Measurements from ENCODE around the gene PTPRN2. TPM values are rescaled to one million over a fixed set of nuclear protein-coding genes. Genes with fewer than 3 reads are reported as not detected.

Gene PTPRN2
- total RNA-seq, 1 donor from 2014 or later = 32.2 TPM

GRCh38 chr7:157991761-157992160 is 595.9 kb downstream of the PTPRN2 start:
- no peak overlapping the region for H3K27ac Mint-ChIP-seq (ENCODE audit: unreplicated experiment)
- H3K27me3 Mint-ChIP-seq (ENCODE audit: low read depth) = no peaks in the 10 kb centered on the region
- no peaks in the 10 kb centered on the region for H3K36me3 Mint-ChIP-seq (ENCODE audit: low read depth)
- TF ChIP-seq CTCF (conservative IDR thresholded peaks at IDR 0.05) = no peak
- H3K4me3 Mint-ChIP-seq = no peak overlapping the region
- H3K4me1 Mint-ChIP-seq = peaks cover 27% of the 10 kb centered on the region
- H3K9me3 Mint-ChIP-seq = no peaks in the 10 kb centered on the region
- DNase-seq (ENCODE audit: low read depth, low spot score) = no peak

GRCh38 chr7:157991351-157991750 is 596.3 kb downstream of the PTPRN2 start:
- Mint-ChIP-seq H3K4me1 (peaks cover 23% of the 10 kb centered on the region), H3K9me3 (no peaks in the 10 kb centered on the region), H3K36me3 (ENCODE audit: low read depth) (no peaks in the 10 kb centered on the region), H3K4me3 (no peak overlapping the region), H3K27me3 (ENCODE audit: low read depth) (no peaks in the 10 kb centered on the region), H3K27ac (ENCODE audit: unreplicated experiment) (no peak overlapping the region)
- no peak for TF ChIP-seq CTCF (conservative IDR thresholded peaks at IDR 0.05)
- DNase-seq (ENCODE audit: low read depth, low spot score) = no peak

GRCh38 chr7:157990881-157991250 is 596.8 kb downstream of the PTPRN2 start:
- no peak for TF ChIP-seq CTCF (conservative IDR thresholded peaks at IDR 0.05)
- DNase-seq (ENCODE audit: low read depth, low spot score) = no peak
- no peaks in the 10 kb centered on the region for H3K36me3 Mint-ChIP-seq (ENCODE audit: low read depth)
- no peak overlapping the region for H3K27ac Mint-ChIP-seq (ENCODE audit: unreplicated experiment)
- peaks cover 23% of the 10 kb centered on the region for H3K4me1 Mint-ChIP-seq
- no peaks in the 10 kb centered on the region for H3K9me3 Mint-ChIP-seq
- no peak overlapping the region for H3K4me3 Mint-ChIP-seq
- no peaks in the 10 kb centered on the region for H3K27me3 Mint-ChIP-seq (ENCODE audit: low read depth)

GRCh38 chr7:157990226-157990880 is 597.3 kb downstream of the PTPRN2 start:
- no peak overlapping the region for H3K27ac Mint-ChIP-seq (ENCODE audit: unreplicated experiment)
- no peak for DNase-seq (ENCODE audit: low read depth, low spot score)
- H3K9me3 Mint-ChIP-seq = no peaks in the 10 kb centered on the region
- peaks cover 21% of the 10 kb centered on the region for H3K4me1 Mint-ChIP-seq
- no peak overlapping the region for H3K4me3 Mint-ChIP-seq
- TF ChIP-seq CTCF (conservative IDR thresholded peaks at IDR 0.05) = no peak
- H3K36me3 Mint-ChIP-seq (ENCODE audit: low read depth) = no peaks in the 10 kb centered on the region
- no peaks in the 10 kb centered on the region for H3K27me3 Mint-ChIP-seq (ENCODE audit: low read depth)

GRCh38 chr7:157989589-157989988 is 598.0 kb downstream of the PTPRN2 start:
- no peak overlapping the region for H3K27ac Mint-ChIP-seq (ENCODE audit: unreplicated experiment)
- H3K9me3 Mint-ChIP-seq = no peaks in the 10 kb centered on the region
- peaks cover 16% of the 10 kb centered on the region for H3K4me1 Mint-ChIP-seq
- H3K4me3 Mint-ChIP-seq = no peak overlapping the region
- H3K27me3 Mint-ChIP-seq (ENCODE audit: low read depth) = no peaks in the 10 kb centered on the region
- H3K36me3 Mint-ChIP-seq (ENCODE audit: low read depth) = no peaks in the 10 kb centered on the region
- TF ChIP-seq CTCF (conservative IDR thresholded peaks at IDR 0.05) = no peak
- DNase-seq (ENCODE audit: low read depth, low spot score) = no peak
